Kidney (tissue), 14 donors: Measurements from ENCODE around the gene ITGA8. TPM values are rescaled to one million over a fixed set of nuclear protein-coding genes. Genes with fewer than 3 reads are reported as not detected.
"Not testable (repeated sequence)": the region's sequence is repeated elsewhere in the genome, so short reads cannot be mapped to it uniquely, and the experiment has no call there.

Experiments
- DNase-seq, 5 donors: peaks; one replicate each; pipeline ENCODE4 v3.0.0-alpha.2; 2013 to 2020
- FAIRE-seq: peaks from 2 replicates; lab custom pipeline; 2012; peaks lifted over from hg19 to GRCh38; lab: Jason Lieb, UNC
- H3K27ac ChIP-seq, 2 donors: one replicate each; pipeline ENCODE4 v1.7.0; 2013; ENCODE audit warnings: low read depth in 2 of 2, low read length in 2 of 2, inconsistent platforms in 1 of 2
- H3K27me3 ChIP-seq: one replicate; pipeline ENCODE4 v1.7.1; 2013; ENCODE audit warnings: low read length, inconsistent platforms; ENCODE audit not compliant: control insufficient read depth, insufficient read depth
- H3K36me3 ChIP-seq, 3 donors: one replicate each; pipeline versions ENCODE4 v1.7.0 to v1.7.1; 2013; ENCODE audit warnings: low read length in 3 of 3, control low read depth in 1 of 3, inconsistent platforms in 1 of 3; ENCODE audit not compliant: insufficient read depth in 3 of 3, control insufficient read depth in 2 of 3
- H3K4me1 ChIP-seq, 3 donors: one replicate each; pipeline versions ENCODE4 v1.7.0 to v1.7.1; 2013; ENCODE audit warnings: low read length in 3 of 3, inconsistent platforms in 1 of 3, low read depth in 1 of 3; ENCODE audit not compliant: control insufficient read depth in 2 of 3, insufficient read depth in 2 of 3
- H3K4me3 ChIP-seq, 3 donors: one replicate each; pipeline versions ENCODE4 v1.7.0 to v1.8.1; 2013; ENCODE audit warnings: low read length in 3 of 3, control low read depth in 1 of 3, inconsistent platforms in 1 of 3
- H3K9ac ChIP-seq, 3 donors: one replicate each; pipeline versions ENCODE4 v1.7.0 to v1.7.1; 2013; ENCODE audit warnings: low read length in 3 of 3, control low read depth in 1 of 3, inconsistent platforms in 1 of 3
- H3K9me3 ChIP-seq, 3 donors: one replicate each; pipeline versions ENCODE4 v1.7.0 to v1.7.1; 2013; ENCODE audit warnings: low read length in 3 of 3, control low read depth in 1 of 3, inconsistent platforms in 1 of 3; ENCODE audit not compliant: control insufficient read depth in 2 of 3, insufficient read depth in 1 of 3
- intact Hi-C: fragments of 100-400 bp; cut with DNase I; formaldehyde crosslinking; loops from one replicate; pipeline ENCODE4 v1.11.1; 2022
- polyA plus RNA-seq: library from polyadenylated mRNA; stranded (reverse); fragments of 350-450 nt; fragmentation: Illumina TruSeq; extraction: RNeasy Lipid Tissue Mini Kit (QIAGEN cat#74804); gene quantifications from one replicate; pipeline ENCODE4 v1.2.3, GENCODE V29; 2014; ENCODE audit warnings: low read depth, low replicate concordance; ENCODE audit not compliant: insufficient read depth
- total RNA-seq: library from RNA; stranded (reverse); fragmentation: NEBNext Ultra II Directional; extraction: Animal tissue kit (Norgen Biotek cat#: 25700); gene quantifications from one replicate; pipeline ENCODE4 v1.2.1, GENCODE V29; 2021
- TF ChIP-seq, protein P1 (sequence below): IDR thresholded peaks from 3 replicates; pipeline ENCODE4 v1.5.1; 2012; ENCODE audit warnings: mild to moderate bottlenecking, moderate library complexity, borderline replicate concordance; ENCODE audit not compliant: insufficient read depth; ENCODE audit errors: extremely low read depth
- donor health status: control.
- donor health status: control.
- donor health status: control.
- donor health status: control.
- donor health status: control.
- donor health status: DM: yes; HTN: yes; CAD: no.
- donor health status: Normal renal cell carcinoma (clear cell type).

Gene ITGA8
- total and polyA plus RNA-seq, 2 donors from 2014 or later, result 10.8 to 22.1 TPM

DNA sequence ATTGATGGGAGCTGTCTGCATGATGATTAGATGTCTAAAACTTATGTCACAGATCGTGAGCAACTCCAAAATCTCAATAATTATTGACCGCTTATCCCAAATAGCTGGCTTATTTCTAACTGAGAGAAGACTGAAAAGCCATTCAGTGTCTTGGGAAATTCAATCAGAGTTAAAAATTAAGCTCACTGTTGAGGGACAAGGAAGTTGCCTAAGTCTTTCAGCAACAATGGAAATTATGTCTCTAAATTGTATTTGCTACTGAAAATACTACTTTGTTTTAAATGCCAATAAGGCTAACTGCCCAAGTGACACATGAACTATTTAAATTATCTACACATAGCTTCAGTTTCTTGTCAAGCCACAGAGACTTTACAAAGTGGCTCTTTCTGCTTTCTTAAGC is 240.8 kb downstream of the ITGA8 start:
- H3K27me3 ChIP-seq, result no peaks in the 10 kb centered on the region
- intact Hi-C loops, result no loop called here
- FAIRE-seq (no peak), DNase-seq (no peak)
- H3K9me3 ChIP-seq, result no peaks in the 10 kb centered on the region
- H3K36me3 ChIP-seq, result no peaks in the 10 kb centered on the region
- no peak overlapping the region for H3K4me3 ChIP-seq
- no peak overlapping the region for H3K9ac ChIP-seq
- TF ChIP-seq, protein P1, sequence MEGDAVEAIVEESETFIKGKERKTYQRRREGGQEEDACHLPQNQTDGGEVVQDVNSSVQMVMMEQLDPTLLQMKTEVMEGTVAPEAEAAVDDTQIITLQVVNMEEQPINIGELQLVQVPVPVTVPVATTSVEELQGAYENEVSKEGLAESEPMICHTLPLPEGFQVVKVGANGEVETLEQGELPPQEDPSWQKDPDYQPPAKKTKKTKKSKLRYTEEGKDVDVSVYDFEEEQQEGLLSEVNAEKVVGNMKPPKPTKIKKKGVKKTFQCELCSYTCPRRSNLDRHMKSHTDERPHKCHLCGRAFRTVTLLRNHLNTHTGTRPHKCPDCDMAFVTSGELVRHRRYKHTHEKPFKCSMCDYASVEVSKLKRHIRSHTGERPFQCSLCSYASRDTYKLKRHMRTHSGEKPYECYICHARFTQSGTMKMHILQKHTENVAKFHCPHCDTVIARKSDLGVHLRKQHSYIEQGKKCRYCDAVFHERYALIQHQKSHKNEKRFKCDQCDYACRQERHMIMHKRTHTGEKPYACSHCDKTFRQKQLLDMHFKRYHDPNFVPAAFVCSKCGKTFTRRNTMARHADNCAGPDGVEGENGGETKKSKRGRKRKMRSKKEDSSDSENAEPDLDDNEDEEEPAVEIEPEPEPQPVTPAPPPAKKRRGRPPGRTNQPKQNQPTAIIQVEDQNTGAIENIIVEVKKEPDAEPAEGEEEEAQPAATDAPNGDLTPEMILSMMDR, result no peak
- peaks cover 0 to 1% (median 0%) of the 10 kb centered on the region in 3 donors for H3K4me1 ChIP-seq
- no peak overlapping the region for H3K27ac ChIP-seq

DNA sequence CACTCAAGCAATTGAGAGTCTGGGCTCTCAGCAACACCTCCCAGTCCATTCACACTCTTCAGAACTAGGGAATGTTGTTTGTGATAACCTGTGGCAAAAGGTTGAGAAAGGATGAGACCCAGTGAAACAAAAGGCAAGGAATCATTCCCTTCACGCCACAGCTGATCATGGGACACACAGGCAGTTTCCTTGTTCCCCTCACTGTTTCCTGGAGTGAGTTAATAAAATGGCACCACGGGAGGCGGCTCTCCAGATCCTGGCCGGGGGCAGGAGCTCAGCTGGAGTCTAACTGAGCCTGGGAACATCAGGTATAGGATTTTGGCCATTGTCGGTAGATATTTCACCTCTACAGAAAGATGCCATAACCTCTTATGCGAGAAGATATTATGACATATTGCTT is 241.3 kb downstream of the ITGA8 start:
- Histone ChIP-seq H3K9me3 (no peaks in the 10 kb centered on the region), H3K9ac (no peak overlapping the region), H3K4me1 (peaks cover 0 to 2% (median 0%) of the 10 kb centered on the region in 3 donors), H3K4me3 (no peak overlapping the region), H3K27me3 (no peaks in the 10 kb centered on the region), H3K27ac (no peak overlapping the region), H3K36me3 (no peaks in the 10 kb centered on the region)
- FAIRE-seq (no peak), DNase-seq (no peak)
- intact Hi-C loops, result no loop called here
- TF ChIP-seq, protein P1, result no peak

DNA sequence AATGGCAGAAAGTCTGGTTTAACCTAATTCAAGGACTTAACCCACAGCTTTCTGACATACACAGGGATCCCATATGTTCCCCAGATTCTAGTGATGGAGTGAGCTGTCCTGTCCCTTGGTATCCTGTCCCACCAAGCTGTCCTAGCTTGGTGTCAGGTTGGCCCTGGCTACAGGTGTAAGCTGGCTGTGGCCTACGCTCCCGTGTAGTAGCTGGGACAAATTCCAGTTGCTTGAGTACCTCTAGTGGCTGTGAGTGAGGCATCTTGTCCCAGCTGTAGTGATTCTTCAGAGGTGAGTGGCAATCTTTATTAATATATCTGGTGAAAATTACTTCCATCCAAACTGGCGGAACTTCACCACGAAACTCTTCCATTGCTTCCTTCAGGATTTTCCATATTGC is 243.4 kb downstream of the ITGA8 start:
- intact Hi-C loops, result no loop called here
- no peaks in the 10 kb centered on the region for H3K9me3 ChIP-seq
- TF ChIP-seq, protein P1, result no peak
- H3K27me3 ChIP-seq, result no peaks in the 10 kb centered on the region
- H3K4me1 ChIP-seq, result peaks cover 0 to 2% (median 0%) of the 10 kb centered on the region in 3 donors
- H3K27ac ChIP-seq, result no peak overlapping the region
- no peak for DNase-seq
- no peak overlapping the region for H3K4me3 ChIP-seq
- no peak for FAIRE-seq
- no peaks in the 10 kb centered on the region for H3K36me3 ChIP-seq
- no peak overlapping the region for H3K9ac ChIP-seq

DNA sequence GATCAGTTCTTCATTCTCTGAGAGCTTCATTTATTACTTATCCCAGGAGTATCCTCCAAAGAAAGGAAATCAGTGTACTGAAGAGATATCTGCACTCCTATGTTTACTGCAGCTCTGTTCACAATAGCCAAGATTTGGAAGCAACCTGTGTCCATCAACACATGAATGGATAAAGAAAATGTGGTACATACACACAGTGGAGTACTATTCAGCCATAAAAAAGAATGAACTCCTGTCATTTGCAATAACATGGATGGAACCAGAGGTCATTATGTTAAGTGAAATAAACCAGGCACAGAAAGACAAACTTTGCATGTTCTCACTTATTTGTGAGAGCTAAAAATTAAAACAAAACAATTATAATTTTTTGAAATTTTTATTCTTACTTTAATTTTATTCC is 244.3 kb downstream of the ITGA8 start:
- H3K4me1 ChIP-seq, DNase-seq, H3K27me3 ChIP-seq, H3K4me3 ChIP-seq, H3K9ac ChIP-seq, H3K9me3 ChIP-seq, H3K36me3 ChIP-seq, intact Hi-C loops, H3K27ac ChIP-seq: not testable (repeated sequence)
- FAIRE-seq, result peak; percentile 39
